Erythroblast (primary cell): ENCODE measurements around the gene CDHR1.

Experiments
- GATA1 ChIP-seq: IDR thresholded peaks from 2 replicates; pipeline ENCODE4 v1.6.1; 2011; ENCODE audit warnings: low read depth, mild to moderate bottlenecking, control low read depth, low read length, moderate library complexity
- POLR2A ChIP-seq: IDR thresholded peaks from 2 replicates; pipeline ENCODE4 v1.6.1; 2011; ENCODE audit warnings: mild to moderate bottlenecking, low read length

GRCh38 chr10:84256510-84257342 lies 62.4 kb downstream of the CDHR1 start:
- no peak for TF ChIP-seq POLR2A
- TF ChIP-seq GATA1: no peak
